CD4-positive, alpha-beta T cell treated with Interleukin-12 subunit alpha and Interleukin-12 subunit beta, for 1 hour (primary cell): ENCODE data around the gene HSPA1A.
A peak's percentile ranks its signal among the peaks of the same experiment; 100 is the strongest.
"Not testable (repeated sequence)": the region's sequence is repeated elsewhere in the genome, so short reads cannot be mapped to it uniquely, and the experiment has no call there.

Experiments
- DNase-seq: peaks from one replicate; pipeline ENCODE4 v3.0.0-alpha.2; 2020

HSPA1A gene

GRCh38 chr6:31837369-31838113 lies 22.2 kb downstream of the HSPA1A start:
- DNase-seq = no peak

GRCh38 chr6:31838114-31838553 lies 22.8 kb downstream of the HSPA1A start:
- DNase-seq = not testable (repeated sequence)

GRCh38 chr6:31838968-31839367 lies 23.6 kb downstream of the HSPA1A start:
- no peak for DNase-seq

- DNase-seq = not testable (repeated sequence)
These were observed 24.4 kb downstream of the HSPA1A start for GRCh38 chr6:31839779-31840126.

GRCh38 chr6:31842053-31842452 lies 26.7 kb downstream of the HSPA1A start:
- no peak for DNase-seq

GRCh38 chr6:31844507-31844906 lies 29.2 kb downstream of the HSPA1A start:
- DNase-seq = no peak

GRCh38 chr6:31847276-31847978 lies 32.1 kb downstream of the HSPA1A start:
- DNase-seq = no peak

GRCh38 chr6:31850765-31851484 lies 35.6 kb downstream of the HSPA1A start:
- no peak for DNase-seq

GRCh38 chr6:31851485-31851832 lies 36.1 kb downstream of the HSPA1A start:
- DNase-seq = no peak

- DNase-seq = not testable (repeated sequence)
These were observed 36.8 kb downstream of the HSPA1A start for GRCh38 chr6:31851980-31852718.

- not testable (repeated sequence) for DNase-seq
These were observed 42.4 kb downstream of the HSPA1A start for GRCh38 chr6:31857774-31858173.

- DNase-seq = no peak
These were observed 43.4 kb downstream of the HSPA1A start for GRCh38 chr6:31858707-31859106.

- DNase-seq = no peak
These were observed 44.6 kb downstream of the HSPA1A start for GRCh38 chr6:31859923-31860322.

GRCh38 chr6:31860349-31860748 lies 45.0 kb downstream of the HSPA1A start:
- DNase-seq = no peak

GRCh38 chr6:31861150-31861549 lies 45.8 kb downstream of the HSPA1A start:
- DNase-seq = no peak

GRCh38 chr6:31861919-31862343 lies 46.6 kb downstream of the HSPA1A start:
- no peak for DNase-seq

- peak; percentile 100 for DNase-seq
These were observed 47.2 kb downstream of the HSPA1A start, which contains the start of gene NEU1 for GRCh38 chr6:31862344-31863235. TSS of gene NEU1 (minus strand) at chr6:31862821. CDS start at chr6:31862776, 45 bp downstream.

GRCh38 chr6:31864123-31864562 lies 48.8 kb downstream of the HSPA1A start:
- DNase-seq = not testable (repeated sequence)

- DNase-seq = no peak
These were observed 49.5 kb downstream of the HSPA1A start for GRCh38 chr6:31864818-31865204.

GRCh38 chr6:31865205-31866118 lies 50.1 kb downstream of the HSPA1A start:
- no peak for DNase-seq
